GM21619 (cell line): ENCODE results near the gene NTSR1.

Experiments
- ATAC-seq: cut with Tn5 transposase; IDR thresholded peaks from one replicate; pipeline ENCODE4 v1.9.1; 2021; ENCODE audit not compliant: unreplicated experiment

NTSR1 gene

DNA sequence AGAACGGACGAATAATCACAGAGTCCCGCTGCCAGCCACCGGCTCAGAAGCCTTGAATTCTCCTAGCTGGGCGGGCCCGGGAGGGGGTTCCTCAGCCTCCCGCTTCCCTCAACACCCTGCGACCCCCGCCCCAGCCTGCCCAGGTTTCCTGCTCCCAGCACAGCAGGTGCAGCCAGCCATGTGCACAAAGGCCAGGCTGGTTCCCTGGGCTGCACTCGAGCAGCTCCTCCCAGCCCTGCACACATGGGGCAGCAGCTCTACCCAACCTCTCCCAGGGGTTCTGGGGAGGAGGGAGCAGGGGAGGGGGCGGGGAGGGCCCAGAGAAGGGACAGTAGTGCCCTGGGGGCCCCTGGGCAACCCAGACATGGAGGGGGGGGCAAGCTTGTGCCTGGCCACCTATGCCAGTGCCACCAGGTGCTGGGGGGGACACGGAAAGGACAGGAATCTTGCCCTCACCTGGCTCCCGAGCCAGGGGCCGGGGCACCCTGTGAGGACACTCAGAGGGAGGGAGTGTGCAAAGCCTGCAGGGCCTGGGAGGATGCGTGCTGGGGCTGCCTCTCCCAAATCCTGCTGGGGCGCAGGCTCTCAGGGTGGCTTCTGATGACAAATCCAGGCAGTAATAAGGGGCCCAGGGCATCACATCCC, 1.2 kb upstream of the NTSR1 start:
- no peak for ATAC-seq

DNA sequence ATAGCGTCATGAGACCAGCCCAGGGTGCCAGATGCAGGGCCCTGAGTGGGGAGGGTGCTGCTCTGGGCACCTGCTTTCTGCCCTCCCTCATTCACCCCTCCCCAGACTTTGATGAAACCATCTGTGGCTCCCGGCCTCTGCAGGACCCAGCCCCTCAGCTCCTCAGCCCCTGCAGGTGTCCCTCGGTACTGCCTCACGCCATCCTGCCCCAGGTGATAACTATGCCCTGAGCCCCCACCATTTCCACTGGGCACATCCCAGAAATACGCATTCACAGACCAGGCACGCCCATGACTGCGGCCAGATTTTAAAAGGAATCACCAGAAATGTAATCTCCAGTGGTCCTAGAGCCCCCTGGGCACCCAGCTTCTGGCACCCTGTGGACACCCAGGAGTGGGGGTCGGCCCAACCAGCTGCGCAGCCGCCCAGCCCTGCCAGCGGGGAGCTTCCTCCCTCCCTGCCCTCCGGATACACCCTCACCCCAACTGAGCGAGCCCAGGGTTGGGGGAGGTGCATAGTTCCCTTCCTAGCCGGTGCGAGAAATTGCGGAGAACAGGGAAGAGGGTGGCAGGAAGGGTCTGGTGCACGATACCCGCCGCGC, 615 bp upstream of the NTSR1 start:
- ATAC-seq = no peak

DNA sequence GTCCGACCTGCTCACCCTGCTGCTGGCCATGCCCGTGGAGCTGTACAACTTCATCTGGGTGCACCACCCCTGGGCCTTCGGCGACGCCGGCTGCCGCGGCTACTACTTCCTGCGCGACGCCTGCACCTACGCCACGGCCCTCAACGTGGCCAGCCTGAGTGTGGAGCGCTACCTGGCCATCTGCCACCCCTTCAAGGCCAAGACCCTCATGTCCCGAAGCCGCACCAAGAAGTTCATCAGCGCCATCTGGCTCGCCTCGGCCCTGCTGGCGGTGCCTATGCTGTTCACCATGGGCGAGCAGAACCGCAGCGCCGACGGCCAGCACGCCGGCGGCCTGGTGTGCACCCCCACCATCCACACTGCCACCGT, 885 bp downstream of the NTSR1 start:
- no peak for ATAC-seq

DNA sequence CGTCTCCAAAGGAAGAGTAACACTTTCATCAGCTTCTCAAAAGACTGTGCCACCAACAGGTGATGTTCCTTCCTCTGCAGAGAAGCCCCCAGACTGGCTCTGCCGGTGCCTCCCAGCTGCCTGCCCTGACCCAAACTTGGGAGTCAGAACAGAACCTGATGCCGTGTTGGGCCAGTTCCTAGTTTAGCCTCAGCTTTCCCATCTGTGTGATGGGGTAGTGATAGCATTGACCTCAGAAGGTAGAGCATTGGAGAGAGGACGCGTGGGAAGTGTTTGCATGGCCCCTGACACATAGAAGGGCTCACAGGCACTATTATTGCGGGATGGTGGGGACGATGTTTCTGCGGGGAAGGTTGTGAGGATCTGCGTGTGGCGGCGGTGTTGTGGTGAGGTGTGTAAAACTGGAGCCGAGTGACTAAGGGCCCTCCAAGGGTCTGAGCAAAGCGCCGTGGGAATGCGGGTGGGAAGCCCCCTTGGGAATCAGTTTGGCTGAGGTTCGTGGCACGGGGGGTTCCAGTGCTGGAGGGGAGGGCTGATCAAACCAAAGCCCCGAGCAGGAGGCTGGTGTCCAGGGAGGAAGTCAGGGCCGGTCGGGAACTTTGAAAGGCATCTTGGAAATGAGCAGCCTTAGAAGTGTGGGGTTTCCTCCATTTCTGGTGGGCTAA, 1.7 kb downstream of the NTSR1 start:
- no peak for ATAC-seq

DNA sequence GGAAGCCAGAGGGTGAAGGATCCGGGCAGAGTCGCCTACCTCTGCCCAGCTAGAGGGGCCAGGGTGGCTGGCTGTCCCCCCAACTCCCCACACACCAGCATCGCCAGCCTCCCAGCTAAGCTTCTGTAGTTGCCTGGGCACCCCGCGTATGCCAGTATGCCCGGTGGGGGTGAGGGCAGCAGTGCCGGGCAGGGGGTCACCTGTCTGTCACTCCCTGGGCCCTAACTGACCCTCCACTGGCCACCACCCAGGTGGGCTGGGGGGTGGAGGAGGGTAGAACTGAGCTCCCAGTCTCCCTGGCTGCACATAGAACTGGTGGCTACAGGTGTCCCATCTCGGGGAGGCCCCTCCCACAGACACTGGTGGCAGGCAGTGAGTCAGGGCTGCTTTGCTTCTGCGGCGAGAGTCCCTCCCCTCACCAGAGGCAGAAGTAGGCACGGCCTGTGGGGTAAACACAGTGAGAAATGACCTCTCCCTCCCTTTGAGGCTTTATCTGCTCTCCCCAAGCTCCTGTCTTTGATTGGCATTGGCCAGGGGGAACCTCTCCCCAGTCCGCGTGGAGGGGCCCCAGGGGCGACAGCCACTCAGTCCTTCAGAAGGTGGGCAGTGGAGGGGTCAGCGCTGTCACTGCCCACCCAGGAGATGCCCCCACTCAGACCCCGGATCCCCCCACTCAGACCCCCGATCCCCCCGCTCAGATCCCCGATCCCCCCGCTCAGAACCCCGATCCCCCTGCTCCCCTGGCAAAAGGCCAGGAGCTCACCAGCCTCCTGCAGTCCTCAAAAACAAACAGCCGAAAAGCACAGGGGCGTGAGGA, 2.5 kb downstream of the NTSR1 start:
- no peak for ATAC-seq

DNA sequence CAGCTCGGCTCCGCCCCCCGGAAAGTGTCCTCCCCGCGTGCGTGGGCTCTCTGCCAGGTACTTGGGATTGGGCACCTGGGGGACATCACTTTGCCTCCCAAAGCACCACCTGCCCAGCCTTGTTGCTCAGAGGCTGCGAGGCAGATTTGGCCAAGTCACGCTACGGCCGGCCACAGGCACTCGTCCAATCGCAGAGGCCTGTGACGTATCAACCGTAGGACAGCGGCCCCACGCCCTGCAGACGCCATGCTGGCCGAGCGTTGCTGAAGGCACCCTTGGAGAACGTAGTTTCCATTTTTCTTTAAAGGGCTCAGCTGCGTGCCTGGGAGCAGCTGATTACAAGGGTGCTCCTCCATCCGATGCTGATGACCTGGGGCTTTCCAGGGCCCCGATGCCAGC, 3.1 kb downstream of the NTSR1 start:
- ATAC-seq = no peak

DNA sequence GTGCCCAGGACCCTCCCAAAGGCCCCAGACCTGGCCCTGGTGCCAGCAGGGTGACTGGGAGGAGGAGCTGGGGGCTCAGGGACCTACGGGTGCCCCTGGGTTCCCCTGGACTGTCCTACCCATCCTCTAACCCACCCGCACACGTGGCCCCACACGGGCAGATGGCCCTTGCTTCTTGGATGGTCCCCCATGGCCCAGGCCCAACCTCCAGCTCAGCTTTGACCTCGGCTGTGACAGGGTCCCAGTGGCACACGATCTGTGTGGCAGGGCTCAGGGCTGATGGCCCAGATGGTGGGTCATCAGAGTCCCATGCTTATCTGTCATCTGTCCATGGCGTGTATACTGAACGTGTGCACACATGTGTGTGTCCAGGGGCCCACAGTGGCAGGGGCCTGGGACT, 4.0 kb downstream of the NTSR1 start:
- ATAC-seq = no peak

DNA sequence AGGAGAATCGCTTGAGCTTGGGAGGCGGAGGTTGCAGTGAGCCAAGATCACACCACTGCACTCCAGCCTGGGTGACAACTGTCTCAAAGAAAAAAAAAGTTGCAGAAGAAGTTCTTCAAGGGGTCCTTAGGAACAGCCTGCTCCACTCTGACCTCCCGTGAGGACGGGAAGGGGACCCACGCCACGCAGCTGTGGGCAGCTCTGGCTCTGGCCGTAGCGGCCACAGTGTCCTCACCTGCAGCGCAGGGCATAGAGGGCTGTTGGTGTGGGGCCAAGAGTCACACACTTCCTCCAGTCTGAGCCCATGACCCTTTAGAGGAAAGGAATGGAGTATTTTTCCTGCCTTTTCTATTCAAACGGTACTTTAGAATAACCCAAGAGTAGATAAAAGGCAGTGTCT, 5.4 kb downstream of the NTSR1 start:
- no peak for ATAC-seq

DNA sequence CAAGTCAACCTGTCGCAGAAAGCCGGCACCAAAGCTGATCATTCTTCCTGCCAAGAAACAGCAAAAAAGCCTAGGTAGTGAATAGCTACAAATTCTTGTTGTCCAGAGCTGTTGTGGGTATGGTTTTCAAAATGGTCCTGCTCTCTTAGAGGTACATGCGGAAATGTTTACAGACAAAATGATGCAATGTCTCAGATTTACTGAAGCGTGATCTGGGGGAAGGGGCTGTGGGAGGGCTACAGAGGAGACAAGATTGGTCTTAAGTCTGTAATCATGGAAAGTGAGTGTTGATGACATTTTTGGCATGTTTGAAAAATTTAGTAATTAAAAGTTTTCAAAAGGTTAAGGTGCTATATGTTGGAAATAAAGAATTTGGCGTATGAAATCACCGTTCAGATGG, 6.2 kb downstream of the NTSR1 start:
- ATAC-seq = no peak

DNA sequence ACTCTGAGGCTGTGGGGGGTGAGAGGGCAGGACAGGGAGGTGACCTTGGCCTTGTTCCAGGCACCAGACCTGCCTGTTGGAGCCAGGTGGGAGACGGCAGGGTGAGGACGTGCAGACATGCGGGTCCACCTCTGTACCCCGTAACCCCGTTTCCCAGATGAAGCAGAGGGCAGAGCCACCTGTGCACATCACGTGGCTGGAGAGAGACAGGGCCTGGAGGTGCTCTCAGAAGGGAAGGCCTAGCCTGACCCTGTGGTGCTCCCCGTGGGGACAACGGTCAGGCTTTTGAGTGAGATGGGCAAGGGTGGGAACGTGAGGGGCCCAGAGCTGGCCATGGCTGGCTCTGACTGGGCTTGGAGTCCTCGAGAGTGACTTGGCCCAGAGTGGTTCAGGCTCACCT, 6.6 kb downstream of the NTSR1 start:
- ATAC-seq = no peak

DNA sequence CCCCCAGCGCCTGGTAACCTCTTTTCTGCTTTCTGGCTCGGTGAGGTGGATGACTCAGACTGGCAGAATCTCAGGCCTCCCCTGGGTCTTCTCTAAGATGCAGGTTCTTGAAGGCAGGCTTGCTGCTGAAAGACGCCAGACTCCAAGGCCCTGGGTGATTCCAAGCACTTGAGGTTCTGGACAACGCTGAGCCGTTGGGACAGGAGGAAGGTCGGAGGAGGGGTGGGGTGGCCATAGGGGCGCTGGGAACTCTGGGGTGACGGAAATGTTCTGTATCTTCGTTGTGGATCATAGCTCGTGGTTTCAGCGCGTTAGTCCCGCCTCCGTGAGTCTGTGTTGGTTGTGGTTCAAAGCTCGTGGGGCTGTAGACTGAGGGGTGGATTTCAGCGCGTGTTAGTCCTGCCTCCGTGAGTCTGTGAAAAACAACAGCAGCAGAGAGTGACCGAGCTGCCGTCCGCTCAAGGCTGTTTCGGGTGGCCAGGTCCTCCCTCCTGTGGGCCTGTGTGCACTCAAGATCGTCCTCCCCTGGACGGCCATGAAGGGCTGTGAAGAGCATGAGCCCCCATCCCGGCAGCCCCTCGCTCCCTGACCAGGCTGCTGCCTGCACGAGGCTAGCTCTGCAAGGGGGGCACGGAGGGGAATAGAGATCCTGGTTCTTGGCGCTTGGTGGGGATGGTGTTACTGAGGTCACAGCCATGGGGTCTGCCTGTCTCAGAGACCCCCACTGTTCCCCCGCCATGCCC, 7.7 kb downstream of the NTSR1 start:
- ATAC-seq = no peak

DNA sequence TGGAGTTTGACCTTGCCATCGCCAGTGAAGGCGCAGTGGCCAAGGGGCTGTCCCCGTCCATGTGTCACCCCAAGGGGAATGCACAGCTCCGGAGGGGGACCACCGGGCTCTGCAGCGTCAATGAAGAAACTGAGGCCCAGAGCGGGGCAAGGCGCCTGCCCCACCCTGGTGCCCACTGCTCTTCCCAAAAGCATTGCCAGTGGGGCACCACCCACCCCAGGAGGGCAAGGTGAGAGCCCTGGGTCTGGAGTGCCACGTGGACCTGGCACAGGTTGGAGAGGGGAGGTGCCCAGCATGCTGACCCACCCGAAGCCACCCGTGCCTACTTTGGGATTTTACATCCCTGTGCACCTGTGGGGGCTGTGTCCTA, 8.3 kb downstream of the NTSR1 start:
- no peak for ATAC-seq

DNA sequence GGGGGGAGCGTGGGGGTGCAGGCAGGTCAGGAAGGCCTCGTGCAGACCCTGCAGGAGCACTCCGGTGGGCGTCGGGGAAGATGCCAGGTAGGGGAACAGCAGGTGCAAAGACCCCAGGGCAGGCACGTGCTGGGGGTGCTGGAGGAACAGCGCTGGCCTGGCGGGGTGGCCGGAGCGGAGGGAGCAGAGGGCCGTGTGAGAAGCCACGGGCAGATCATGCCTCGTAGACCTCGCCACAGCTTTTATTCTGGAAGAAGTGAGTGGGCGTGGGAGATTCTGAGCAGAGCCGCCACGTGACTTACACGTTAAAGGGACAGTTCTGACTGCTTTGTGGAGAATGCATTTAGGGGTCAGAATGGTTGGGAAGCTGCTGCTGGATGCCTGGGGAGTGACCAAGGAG, 9.3 kb downstream of the NTSR1 start:
- ATAC-seq = no peak

DNA sequence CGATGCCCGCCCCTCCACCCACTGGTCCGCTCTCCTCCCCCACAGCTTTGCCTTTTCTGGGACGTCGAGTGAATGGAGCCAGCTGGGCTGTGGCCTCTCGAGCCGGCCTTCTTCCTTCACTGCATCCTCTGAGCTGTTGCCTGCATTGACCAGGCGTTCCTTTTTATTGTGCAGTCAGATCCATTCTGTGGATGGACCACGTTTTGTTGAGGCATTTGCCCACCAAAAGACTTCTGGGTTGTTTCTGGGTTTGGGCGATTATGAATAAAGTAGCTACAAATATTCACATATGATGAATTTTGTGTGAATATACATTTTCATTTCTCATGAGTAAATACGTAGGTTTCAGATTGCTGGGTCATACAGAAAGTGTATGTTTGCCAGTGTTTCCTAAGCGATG, 9.9 kb downstream of the NTSR1 start:
- ATAC-seq = no peak

DNA sequence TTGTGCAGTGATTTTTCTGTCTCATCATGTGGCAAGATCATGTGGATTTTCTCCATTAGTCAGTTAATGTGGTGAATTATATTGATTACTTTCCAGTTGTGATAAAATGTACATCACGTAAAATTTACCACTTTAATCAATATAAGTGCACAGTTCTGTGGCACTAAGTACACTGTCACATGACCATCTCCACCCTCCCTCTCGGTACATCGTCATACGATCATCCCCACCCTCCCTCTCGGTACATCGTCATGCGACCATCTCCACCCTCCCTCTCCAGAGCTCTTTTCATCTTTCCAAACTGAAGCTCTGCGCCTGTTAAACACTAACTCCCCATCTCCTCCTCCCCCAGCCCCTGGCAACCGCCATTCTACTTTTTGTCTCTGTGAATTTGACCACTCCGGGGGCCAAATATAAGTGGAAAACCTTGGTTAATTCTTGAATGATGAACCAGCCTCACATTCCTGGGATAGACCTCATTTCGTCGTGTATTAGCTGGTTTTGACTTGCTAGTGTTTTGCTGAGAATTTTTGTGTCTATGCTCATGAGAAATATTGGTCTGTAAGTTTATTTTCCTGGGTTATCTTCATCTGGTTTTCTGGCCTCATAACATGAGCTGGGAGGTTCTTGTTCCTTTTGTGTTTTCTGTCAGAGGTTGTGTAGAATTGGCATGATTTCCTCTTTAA, 10.8 kb downstream of the NTSR1 start:
- no peak for ATAC-seq

DNA sequence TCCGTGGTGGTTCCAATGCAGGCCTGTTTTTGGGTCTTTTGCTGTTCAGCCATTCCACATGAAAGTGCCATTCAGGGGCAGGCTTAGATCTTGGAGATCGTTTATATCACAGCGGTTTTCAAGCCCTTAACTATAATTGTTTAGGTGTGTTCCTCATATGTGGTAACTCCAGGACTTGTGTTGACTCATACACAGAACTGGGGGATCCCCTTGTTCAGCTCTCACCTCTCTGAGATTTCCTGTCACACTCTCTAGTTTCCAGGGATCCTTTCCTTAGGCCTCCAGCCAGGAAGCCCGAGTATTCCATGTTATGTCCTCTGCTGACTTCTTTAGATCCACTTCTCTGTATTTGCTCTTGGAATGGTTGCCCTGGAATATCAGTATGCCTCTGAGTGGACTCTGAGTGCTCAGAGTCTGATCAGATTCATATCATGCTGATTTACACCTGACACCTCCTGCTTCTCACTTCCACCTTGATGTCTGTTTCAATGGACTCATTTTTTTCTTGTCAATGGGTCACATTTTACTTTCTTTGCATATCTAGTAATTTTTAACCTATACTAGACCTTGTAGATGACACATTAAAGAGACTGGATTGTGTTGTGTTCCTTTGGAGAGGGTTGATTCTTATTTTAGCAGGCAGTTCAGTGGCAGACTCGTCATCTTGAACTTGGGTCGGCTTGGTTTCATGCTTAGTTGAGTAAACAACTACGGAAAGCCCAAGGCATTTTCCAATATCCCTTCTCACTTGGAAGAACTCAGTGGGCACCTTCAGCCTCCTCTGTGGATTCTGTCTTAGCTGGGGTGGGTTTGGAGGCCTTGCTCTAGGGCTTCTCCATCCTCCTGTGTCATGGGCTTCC, 13.1 kb downstream of the NTSR1 start:
- ATAC-seq = no peak

DNA sequence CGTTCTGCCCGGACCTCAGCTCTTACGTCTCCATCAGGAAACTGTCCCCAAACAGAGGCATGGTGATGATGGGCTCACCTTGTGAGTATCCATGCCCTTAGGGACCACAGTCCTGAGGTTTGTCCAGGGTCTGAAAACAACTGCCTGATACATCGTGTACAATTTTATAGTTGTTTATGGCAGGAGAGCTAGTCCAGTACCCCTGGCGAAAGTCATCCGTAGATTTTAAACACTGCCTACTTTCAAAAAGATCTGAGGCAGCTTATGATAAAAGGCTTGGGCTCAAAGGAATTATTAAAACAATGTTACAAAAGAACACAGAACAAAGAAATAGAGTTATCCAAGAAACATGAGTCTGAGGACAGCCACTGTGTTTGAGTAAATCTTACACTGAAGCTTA, 14.0 kb downstream of the NTSR1 start:
- ATAC-seq = no peak

DNA sequence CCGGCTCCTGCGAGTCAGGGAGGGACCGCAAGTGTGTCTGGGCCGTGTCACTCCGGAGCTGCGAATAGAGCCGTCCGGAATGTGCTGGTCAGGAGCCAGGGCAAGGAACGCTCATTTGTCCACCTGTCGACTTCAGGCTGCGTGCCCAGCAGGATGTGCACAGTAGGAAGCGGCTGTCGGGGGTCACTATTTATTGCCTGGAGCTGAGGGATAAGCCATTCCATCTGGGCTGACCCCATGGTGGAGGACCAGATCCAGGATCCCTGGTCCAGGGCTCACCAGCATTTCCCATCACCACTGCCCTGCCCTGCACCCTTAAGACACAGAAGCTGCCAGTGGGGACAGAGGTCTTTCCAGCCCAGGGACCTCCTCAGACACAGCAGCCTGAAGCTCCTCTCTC, 14.7 kb downstream of the NTSR1 start:
- no peak for ATAC-seq

DNA sequence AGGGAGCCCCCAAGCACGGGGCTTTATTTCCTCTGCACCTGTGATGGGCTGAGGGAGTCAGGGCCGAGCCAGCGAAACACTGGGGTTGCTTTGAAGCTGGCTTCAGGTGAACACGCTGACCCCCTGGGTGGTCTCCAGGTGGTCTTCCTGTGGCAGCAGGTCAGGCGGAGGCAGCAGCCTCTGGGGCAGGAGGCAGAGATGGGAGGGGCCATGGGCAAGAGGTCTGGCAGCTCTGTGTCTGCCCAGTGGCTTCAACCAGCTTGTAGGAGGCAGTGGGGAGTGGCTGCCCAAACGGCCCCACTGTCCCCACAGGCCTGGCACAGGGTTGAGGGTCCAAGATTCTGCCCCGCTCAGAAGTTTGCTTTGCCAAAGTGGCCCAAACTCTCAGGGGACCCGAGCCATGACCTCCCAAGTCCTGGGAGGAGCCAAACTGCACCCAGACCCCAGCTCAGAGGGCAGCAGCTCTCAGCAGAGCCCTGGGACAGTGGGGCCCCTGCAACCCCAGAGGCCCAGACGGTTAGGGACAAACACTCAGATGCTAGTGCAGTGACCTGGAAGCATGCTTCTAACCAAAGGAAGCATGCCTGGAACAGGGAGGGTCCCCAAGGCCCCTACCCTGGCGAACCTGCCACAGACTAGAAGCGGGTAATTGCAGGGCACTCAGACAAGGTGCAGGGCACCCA, 15.3 kb downstream of the NTSR1 start:
- no peak for ATAC-seq
